GM18909 (cell line): Measurements from ENCODE around the gene SAMD11.

Experiments
- ATAC-seq: cut with Tn5 transposase; IDR thresholded peaks from one replicate; pipeline ENCODE4 v1.9.1; 2021; ENCODE audit warnings: mild to moderate bottlenecking; ENCODE audit not compliant: unreplicated experiment, poor library complexity

SAMD11 gene

GRCh38 chr1:931380-932172, 7.9 kb downstream of the SAMD11 start:
- no peak for ATAC-seq

- no peak for ATAC-seq
These were observed 8.4 kb downstream of the SAMD11 start for GRCh38 chr1:932173-932510.

- no peak for ATAC-seq
These were observed 9.3 kb downstream of the SAMD11 start for GRCh38 chr1:932776-933602.

GRCh38 chr1:933603-933940, 9.8 kb downstream of the SAMD11 start:
- ATAC-seq = no peak

- no peak for ATAC-seq
These were observed 11.4 kb downstream of the SAMD11 start for GRCh38 chr1:934991-935750.

GRCh38 chr1:935751-936231, 12.1 kb downstream of the SAMD11 start:
- no peak for ATAC-seq

- no peak for ATAC-seq
These were observed 12.9 kb downstream of the SAMD11 start for GRCh38 chr1:936348-937264.

GRCh38 chr1:937521-937920, 13.8 kb downstream of the SAMD11 start:
- no peak for ATAC-seq

GRCh38 chr1:938088-938683, 14.5 kb downstream of the SAMD11 start:
- ATAC-seq = no peak

- no peak for ATAC-seq
These were observed 15.2 kb downstream of the SAMD11 start for GRCh38 chr1:938711-939489.

GRCh38 chr1:939511-940106, 15.9 kb downstream of the SAMD11 start:
- no peak for ATAC-seq

- ATAC-seq = no peak
These were observed 16.6 kb downstream of the SAMD11 start for GRCh38 chr1:940107-941014.

- ATAC-seq = no peak
These were observed 17.4 kb downstream of the SAMD11 start for GRCh38 chr1:941015-941587.

- no peak for ATAC-seq
These were observed 18.1 kb downstream of the SAMD11 start for GRCh38 chr1:941588-942383.

- ATAC-seq = no peak
These were observed 18.7 kb downstream of the SAMD11 start for GRCh38 chr1:942411-942821.

GRCh38 chr1:942864-943533, 19.3 kb downstream of the SAMD11 start:
- no peak for ATAC-seq
